RWPE2 (cell line): Measurements from ENCODE around the gene GPX3.

Experiments
- ATAC-seq: fragments of 200-7000 bp; cut with Tn5 transposase; 3 replicates; pipeline ENCODE4 v1.9.1; 2021; ENCODE audit warnings: low read depth
- DNase-seq: peaks from one replicate; pipeline ENCODE4 v3.0.0-alpha.2; 2020; ENCODE audit warnings: low spot score
- H3K27ac ChIP-seq: fragments of 450-650 bp; 2 replicates; pipeline ENCODE4 v1.5.1; 2017; ENCODE audit warnings: mild to moderate bottlenecking; ENCODE audit not compliant: poor library complexity, severe bottlenecking
- H3K27me3 ChIP-seq: fragments of 250-450 bp; sonication (Bioruptor Pico); 2 replicates; pipeline ENCODE4 v1.5.1; 2021; ENCODE audit warnings: mild to moderate bottlenecking, moderate library complexity; ENCODE audit not compliant: insufficient read depth, poor library complexity, severe bottlenecking
- H3K36me3 ChIP-seq: fragments of 250-450 bp; sonication (Bioruptor Pico); 2 replicates; pipeline ENCODE4 v1.5.1; 2020; ENCODE audit warnings: low read depth, mild to moderate bottlenecking, moderate library complexity
- H3K4me1 ChIP-seq: fragments of 250-450 bp; sonication (Bioruptor Pico); 2 replicates; pipeline ENCODE4 v1.5.1; 2021; ENCODE audit warnings: mild to moderate bottlenecking, moderate library complexity; ENCODE audit not compliant: insufficient read depth, poor library complexity, severe bottlenecking
- H3K4me3 ChIP-seq: fragments of 250-450 bp; sonication (Bioruptor Pico); 2 replicates; pipeline ENCODE4 v1.5.1; 2021; ENCODE audit warnings: mild to moderate bottlenecking, moderate library complexity; ENCODE audit not compliant: severe bottlenecking
- H3K9me3 ChIP-seq: fragments of 250-450 bp; sonication (Bioruptor Pico); 2 replicates; pipeline ENCODE4 v1.5.1; 2021; ENCODE audit warnings: mild to moderate bottlenecking, moderate library complexity; ENCODE audit not compliant: severe bottlenecking
- CTCF ChIP-seq: fragments of 450-650 bp; IDR thresholded peaks from one replicate; pipeline ENCODE4 v1.5.1; 2017; ENCODE audit warnings: mild to moderate bottlenecking, moderate library complexity; ENCODE audit not compliant: poor library complexity, severe bottlenecking

The GPX3 gene

GRCh38 chr5:151051066-151051930 lies 30.9 kb downstream of the GPX3 start:
- Histone ChIP-seq H3K9me3 (no peaks in the 10 kb centered on the region), H3K27me3 (no peaks in the 10 kb centered on the region), H3K36me3 (peaks cover 95% of the 10 kb centered on the region), H3K27ac (no peak overlapping the region), H3K4me3 (no peak overlapping the region), H3K4me1 (no peaks in the 10 kb centered on the region)
- DNase-seq: no peak
- ATAC-seq: peak; percentile 46
- TF ChIP-seq CTCF: peak; percentile 87

- DNase-seq: no peak
- ATAC-seq: no peak
- no peaks in the 10 kb centered on the region for H3K9me3 ChIP-seq
- no peaks in the 10 kb centered on the region for H3K27me3 ChIP-seq
- H3K4me3 ChIP-seq: no peak overlapping the region
- no peak overlapping the region for H3K27ac ChIP-seq
- no peaks in the 10 kb centered on the region for H3K4me1 ChIP-seq
- peak; percentile 58 for TF ChIP-seq CTCF
- peaks cover 95% of the 10 kb centered on the region for H3K36me3 ChIP-seq
These were observed 31.7 kb downstream of the GPX3 start for GRCh38 chr5:151051931-151052608.

DNA sequence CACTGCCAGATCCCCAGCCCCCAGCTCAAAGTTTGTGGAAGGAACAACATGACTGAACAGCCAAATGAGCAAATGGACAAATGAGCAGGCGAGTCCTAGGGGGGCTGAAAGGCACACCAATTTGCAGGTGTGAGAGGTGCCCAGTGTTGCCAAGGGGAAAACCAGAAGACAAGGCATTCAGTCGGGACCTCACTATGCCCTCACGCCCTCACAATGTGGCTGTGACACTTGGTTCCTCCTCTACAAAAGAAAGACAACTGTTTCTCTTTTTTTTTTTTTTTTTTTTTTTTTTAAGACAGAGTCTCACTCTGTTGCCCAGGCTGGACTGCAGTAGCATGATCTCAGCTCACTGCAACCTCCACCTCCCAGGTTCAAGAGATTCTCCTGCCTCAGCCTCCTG lies 32.4 kb downstream of the GPX3 start:
- Histone ChIP-seq H3K4me1 (no peaks in the 10 kb centered on the region), H3K36me3 (peaks cover 95% of the 10 kb centered on the region)

GRCh38 chr5:151053796-151054462 lies 33.5 kb downstream of the GPX3 start:
- Histone ChIP-seq H3K27me3 (no peaks in the 10 kb centered on the region), H3K4me1 (no peaks in the 10 kb centered on the region), H3K9me3 (no peaks in the 10 kb centered on the region), H3K4me3 (no peak overlapping the region), H3K27ac (peak overlapping the region; percentile 24), H3K36me3 (peaks cover 95% of the 10 kb centered on the region)
- TF ChIP-seq CTCF: no peak
- DNase-seq: no peak
- no peak for ATAC-seq

More for the DNA sequence above, 32.4 kb downstream of the GPX3 start:
- no peak overlapping the region for H3K4me3 ChIP-seq
- DNase-seq (no peak), ATAC-seq (no peak)
- no peaks in the 10 kb centered on the region for H3K27me3 ChIP-seq
- no peak for TF ChIP-seq CTCF
- no peak overlapping the region for H3K27ac ChIP-seq
- no peaks in the 10 kb centered on the region for H3K9me3 ChIP-seq
